Measurements from ENCODE around the gene CEP97. TPM values are rescaled to one million over a fixed set of nuclear protein-coding genes. Genes with fewer than 3 reads are reported as not detected.
"Not testable (repeated sequence)": the region's sequence is repeated elsewhere in the genome, so short reads cannot be mapped to it uniquely, and the experiment has no call there.

The CEP97 gene
- total RNA-seq, 1 experiment from 2014 or later: 6.1 TPM

GRCh38 chr3:101701696-101702634 is 22.4 kb upstream of the CEP97 start:
- in situ Hi-C loops (cut with HindIII; ENCODE audit: low pct_unique_long_range_greater_than_20kb, low sequenced_read_pairs): no loop called here
- no peak for DNase-seq (ENCODE audit: low read depth)

GRCh38 chr3:101702726-101703125 is 21.7 kb upstream of the CEP97 start:
- peak; percentile 12 for DNase-seq (ENCODE audit: low read depth)
- in situ Hi-C loops (cut with HindIII; ENCODE audit: low pct_unique_long_range_greater_than_20kb, low sequenced_read_pairs): no loop called here

- DNase-seq (ENCODE audit: low read depth): peak; percentile 12
- in situ Hi-C loops (cut with HindIII; ENCODE audit: low pct_unique_long_range_greater_than_20kb, low sequenced_read_pairs): no loop called here
These were observed 21.2 kb upstream of the CEP97 start for GRCh38 chr3:101703169-101703568.

- in situ Hi-C loops (cut with HindIII; ENCODE audit: low pct_unique_long_range_greater_than_20kb, low sequenced_read_pairs); DNase-seq (ENCODE audit: low read depth): not testable (repeated sequence)
These were observed 19.8 kb upstream of the CEP97 start for GRCh38 chr3:101704639-101705038.

DNA sequence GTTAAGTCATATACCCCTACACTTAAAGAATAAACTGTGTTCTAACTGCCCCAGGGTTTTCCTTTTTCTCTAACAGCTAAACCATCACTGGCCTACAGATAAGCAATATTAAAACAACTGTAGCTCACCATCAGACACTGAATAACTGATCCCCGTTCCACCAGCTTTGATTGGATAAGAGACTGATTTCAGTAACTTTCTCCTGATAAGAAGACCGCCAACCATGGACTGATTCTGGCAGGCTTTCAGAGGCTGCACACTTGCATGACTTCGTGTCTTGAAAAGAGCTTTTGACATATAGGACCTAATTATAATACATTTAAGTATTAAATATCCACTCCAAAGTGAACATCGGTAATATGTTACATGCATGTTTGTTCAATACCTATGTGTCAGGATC is 15.3 kb upstream of the CEP97 start:
- in situ Hi-C loops (cut with HindIII; ENCODE audit: low pct_unique_long_range_greater_than_20kb, low sequenced_read_pairs): no loop called here
- DNase-seq (ENCODE audit: low read depth): no peak

GRCh38 chr3:101718455-101718854 is 6.0 kb upstream of the CEP97 start:
- DNase-seq (ENCODE audit: low read depth): no peak
- in situ Hi-C loops (cut with HindIII; ENCODE audit: low pct_unique_long_range_greater_than_20kb, low sequenced_read_pairs): no loop called here

DNA sequence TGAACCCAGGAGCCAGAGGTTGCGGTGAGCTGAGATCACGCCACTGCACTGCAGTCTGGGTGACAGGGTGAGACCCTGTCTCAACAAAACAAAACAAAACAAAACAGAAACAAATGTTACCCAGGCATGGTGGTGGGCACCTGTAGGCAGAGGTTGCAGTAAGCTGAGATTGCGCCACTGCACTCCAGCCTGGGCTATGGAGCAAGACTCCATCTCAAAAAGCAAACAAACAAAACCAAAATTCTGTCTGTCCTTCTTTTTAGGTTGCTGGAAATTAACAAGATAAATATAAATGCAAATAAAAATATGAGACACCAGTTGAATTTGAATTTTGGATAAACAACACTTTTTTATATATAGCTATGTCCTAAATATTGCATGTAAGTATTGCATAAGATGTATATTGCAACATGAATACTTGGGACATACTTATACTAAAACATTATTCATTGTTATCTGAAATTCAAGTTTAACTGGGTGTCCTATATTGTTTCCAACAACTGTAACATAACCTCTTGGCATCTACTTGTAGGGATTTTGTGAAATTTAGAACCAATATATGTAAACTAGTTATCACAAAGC is 4.7 kb upstream of the CEP97 start:
- in situ Hi-C loops (cut with HindIII; ENCODE audit: low pct_unique_long_range_greater_than_20kb, low sequenced_read_pairs): no loop called here
- no peak for DNase-seq (ENCODE audit: low read depth)

- in situ Hi-C loops (cut with HindIII; ENCODE audit: low pct_unique_long_range_greater_than_20kb, low sequenced_read_pairs): no loop called here
- DNase-seq (ENCODE audit: low read depth): no peak
These were observed 3.3 kb upstream of the CEP97 start for GRCh38 chr3:101720851-101721840.

DNA sequence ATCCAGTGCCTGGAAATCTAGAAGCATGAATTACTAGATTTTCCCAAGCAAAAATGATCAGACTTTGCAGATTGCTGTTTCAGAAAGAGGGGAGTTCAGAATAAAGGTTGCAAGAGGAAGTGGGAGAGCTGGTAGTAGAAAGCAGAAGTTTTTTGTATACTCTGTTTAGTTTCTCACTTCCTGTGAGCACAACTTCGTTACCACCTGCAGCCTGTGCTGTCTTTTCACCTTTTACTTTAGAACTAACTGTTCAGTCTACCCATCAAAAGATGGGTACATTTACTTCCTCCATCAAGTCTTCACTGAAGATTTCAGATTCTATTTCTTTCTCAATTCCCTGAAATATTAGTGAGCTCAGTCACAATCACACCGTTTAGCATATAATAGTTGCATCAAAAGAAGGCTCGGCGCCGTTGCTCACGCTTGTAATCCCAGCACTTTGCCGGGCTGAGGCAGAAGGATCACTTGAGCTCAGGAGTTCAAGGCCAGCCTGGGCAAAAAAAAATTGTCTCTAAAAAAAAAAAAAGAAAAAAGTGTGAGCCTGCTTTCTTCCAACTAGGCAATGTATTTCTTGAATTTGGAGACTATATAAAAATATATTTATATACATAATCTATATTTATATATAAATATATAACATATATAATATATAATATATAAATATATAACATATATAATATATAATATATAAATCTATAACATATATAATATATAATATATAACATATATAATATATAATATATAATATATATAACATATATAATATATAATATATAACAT is 1.8 kb upstream of the CEP97 start:
- in situ Hi-C loops (cut with HindIII; ENCODE audit: low pct_unique_long_range_greater_than_20kb, low sequenced_read_pairs): no loop called here
- no peak for DNase-seq (ENCODE audit: low read depth)

GRCh38 chr3:101725194-101725889 is 928 bp downstream of the CEP97 start:
- in situ Hi-C loops (cut with HindIII; ENCODE audit: low pct_unique_long_range_greater_than_20kb, low sequenced_read_pairs): no loop called here
- peak; percentile 19 for DNase-seq (ENCODE audit: low read depth)

- no peak for DNase-seq (ENCODE audit: low read depth)
- in situ Hi-C loops (cut with HindIII; ENCODE audit: low pct_unique_long_range_greater_than_20kb, low sequenced_read_pairs): no loop called here
These were observed 1.5 kb downstream of the CEP97 start for GRCh38 chr3:101725890-101726275.

GRCh38 chr3:101729586-101729985 is 5.2 kb downstream of the CEP97 start:
- DNase-seq (ENCODE audit: low read depth): no peak
- in situ Hi-C loops (cut with HindIII; ENCODE audit: low pct_unique_long_range_greater_than_20kb, low sequenced_read_pairs): no loop called here

GRCh38 chr3:101730839-101731238 is 6.4 kb downstream of the CEP97 start:
- in situ Hi-C loops (cut with HindIII; ENCODE audit: low pct_unique_long_range_greater_than_20kb, low sequenced_read_pairs): no loop called here
- DNase-seq (ENCODE audit: low read depth): no peak

GRCh38 chr3:101732240-101732641 is 7.8 kb downstream of the CEP97 start:
- no peak for DNase-seq (ENCODE audit: low read depth)
- in situ Hi-C loops (cut with HindIII; ENCODE audit: low pct_unique_long_range_greater_than_20kb, low sequenced_read_pairs): no loop called here

DNA sequence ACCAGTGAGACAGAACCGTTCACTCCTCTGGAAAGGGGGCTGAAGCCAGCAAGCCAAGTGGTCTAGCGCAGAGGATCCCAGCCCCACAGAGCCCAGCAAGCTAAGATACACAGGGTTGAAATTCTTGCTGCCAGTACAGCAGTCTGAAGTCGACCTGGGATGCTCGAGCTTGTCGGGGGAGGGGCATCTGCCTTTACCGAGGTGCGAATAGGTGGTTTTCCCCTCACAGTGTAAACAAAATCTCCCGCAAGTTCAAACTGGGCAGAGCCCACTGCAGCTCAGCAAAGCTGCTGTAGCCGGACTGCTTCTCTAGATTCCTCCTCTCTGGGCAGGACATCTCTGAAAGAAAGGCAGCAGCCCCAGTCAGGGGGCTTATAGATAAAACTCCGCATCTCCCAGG is 11.4 kb downstream of the CEP97 start:
- no peak for DNase-seq (ENCODE audit: low read depth)
- in situ Hi-C loops (cut with HindIII; ENCODE audit: low pct_unique_long_range_greater_than_20kb, low sequenced_read_pairs): no loop called here

- in situ Hi-C loops (cut with HindIII; ENCODE audit: low pct_unique_long_range_greater_than_20kb, low sequenced_read_pairs); DNase-seq (ENCODE audit: low read depth): not testable (repeated sequence)
These were observed 17.5 kb downstream of the CEP97 start for GRCh38 chr3:101741914-101742313.

DNA sequence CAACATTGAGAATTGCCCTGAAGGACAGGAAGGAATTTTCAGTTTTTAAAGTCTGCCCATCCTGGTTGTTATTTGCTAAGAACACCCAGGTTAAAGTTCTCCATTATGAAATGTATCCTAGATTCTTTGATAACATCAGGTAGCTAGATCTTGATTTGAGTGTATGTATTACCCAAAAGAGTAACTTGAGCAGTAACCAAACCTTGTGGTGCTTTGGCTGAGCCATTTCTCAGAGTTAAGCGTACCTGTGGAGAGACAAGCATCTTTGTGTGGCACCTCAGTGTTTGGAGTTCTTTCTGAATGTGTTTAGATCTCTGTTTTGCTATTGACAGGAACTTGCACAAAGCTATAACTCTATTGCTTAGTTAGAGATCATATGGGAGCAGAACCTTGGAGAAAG is 20.4 kb downstream of the CEP97 start:
- DNase-seq (ENCODE audit: low read depth): no peak
- in situ Hi-C loops (cut with HindIII; ENCODE audit: low pct_unique_long_range_greater_than_20kb, low sequenced_read_pairs): no loop called here

All from Caki2 (cell line).